ENCODE results near the gene RPL6. TPM values are rescaled to one million over a fixed set of nuclear protein-coding genes. Genes with fewer than 3 reads are reported as not detected.
"Not testable (repeated sequence)": the region's sequence is repeated elsewhere in the genome, so short reads cannot be mapped to it uniquely, and the experiment has no call there.

The RPL6 gene
- total and polyA plus RNA-seq, 7 donors: 1,578 to 2,662 (median 1,962) TPM

- 1% methylated on average over 18 of the region's 18 CpGs for WGBS, 2 donors
- H3K27me3 ChIP-seq: no peaks in the 10 kb centered on the region
- intact Hi-C loops (cut with DNase I): no loop called here
- H3K27ac ChIP-seq: peak overlapping the region; percentile 94 to 98 (median 96)
- no peak for DNase-seq
- peak overlapping the region; percentile 78 to 98 (median 84) for H3K4me3 ChIP-seq
- H3K4me1 ChIP-seq: peaks cover 0 to 44% (median 29%) of the 10 kb centered on the region in 4 donors
- no peaks in the 10 kb centered on the region for H3K9me3 ChIP-seq
- TF ChIP-seq POLR2AphosphoS5 (IDR thresholded peaks at IDR 0.05) (no peak), POLR2A (IDR thresholded peaks at IDR 0.05) (no peak), EP300 (IDR thresholded peaks at IDR 0.05) (no peak), CTCF (IDR thresholded peaks at IDR 0.05) (no peak)
- H3K36me3 ChIP-seq: no peaks in the 10 kb centered on the region
Observed at GRCh38 chr12:112418273-112418607, 8.8 kb upstream of the RPL6 start.

GRCh38 chr12:112415457-112415856 lies 6.1 kb upstream of the RPL6 start:
- H3K4me3 ChIP-seq; intact Hi-C loops (cut with DNase I); H3K9me3 ChIP-seq; H3K27ac ChIP-seq; H3K36me3 ChIP-seq; H3K27me3 ChIP-seq; DNase-seq: not testable (repeated sequence)
- H3K4me1 ChIP-seq: peaks cover 0 to 22% (median 17%) of the 10 kb centered on the region in 4 donors
- 94 to 95% methylated on average over 4 of the region's 4 CpGs for WGBS, 2 donors

- Histone ChIP-seq H3K4me3 (no peak overlapping the region), H3K4me1 (peaks cover 0 to 10% (median 7%) of the 10 kb centered on the region in 4 donors), H3K9me3 (no peaks in the 10 kb centered on the region), H3K36me3 (no peaks in the 10 kb centered on the region), H3K27me3 (no peaks in the 10 kb centered on the region), H3K27ac (no peak overlapping the region)
- no peak for DNase-seq
- intact Hi-C loops (cut with DNase I): no loop called here
- WGBS, 2 donors: 61 to 70% methylated on average over 2 of the region's 2 CpGs
- TF ChIP-seq POLR2AphosphoS5 (IDR thresholded peaks at IDR 0.05): no peak
- no peak for TF ChIP-seq CTCF (IDR thresholded peaks at IDR 0.05)
- no peak for TF ChIP-seq POLR2A (IDR thresholded peaks at IDR 0.05)
- TF ChIP-seq EP300 (IDR thresholded peaks at IDR 0.05): no peak
Observed at GRCh38 chr12:112413855-112414625, 4.6 kb upstream of the RPL6 start.

- H3K4me3 ChIP-seq: peak overlapping the region in 2 of 4 donors; percentile 60 to 69
- H3K36me3 ChIP-seq: peaks cover 7 to 34% (median 28%) of the 10 kb centered on the region in 4 donors
- H3K27me3 ChIP-seq: no peaks in the 10 kb centered on the region
- peak overlapping the region in 3 of 4 donors; percentile 86 to 92 (median 89) for H3K27ac ChIP-seq
- WGBS, 2 donors: 95 to 96% methylated on average over 14 of the region's 14 CpGs
- no peaks in the 10 kb centered on the region for H3K9me3 ChIP-seq
- peaks cover 0 to 26% (median 19%) of the 10 kb centered on the region in 4 donors for H3K4me1 ChIP-seq
- no peak for DNase-seq
- TF ChIP-seq POLR2AphosphoS5 (IDR thresholded peaks at IDR 0.05) (no peak), CTCF (IDR thresholded peaks at IDR 0.05) (no peak), EP300 (IDR thresholded peaks at IDR 0.05) (no peak), POLR2A (IDR thresholded peaks at IDR 0.05) (no peak)
- intact Hi-C loops (cut with DNase I): loop anchor here (5.0 kb wide), 1 partner anchor 568 kb away; the partner anchor contains the start of gene MAPKAPK5
Observed at GRCh38 chr12:112409906-112410244, 470 bp upstream of the RPL6 start.

- Histone ChIP-seq H3K9me3 (no peaks in the 10 kb centered on the region), H3K4me3 (peak overlapping the region; percentile 57 to 69 (median 64)), H3K36me3 (peaks cover 7 to 43% (median 31%) of the 10 kb centered on the region in 4 donors), H3K27ac (peak overlapping the region; percentile 86 to 92 (median 88)), H3K4me1 (peaks cover 0 to 26% (median 19%) of the 10 kb centered on the region in 4 donors), H3K27me3 (no peaks in the 10 kb centered on the region)
- no peak for DNase-seq
- intact Hi-C loops (cut with DNase I): loop anchor here (5.0 kb wide), 1 partner anchor 566 kb away; the partner anchor contains the start of gene MAPKAPK5
- WGBS, 2 donors: 5 to 18% methylated on average over 5 of the region's 5 CpGs
- TF ChIP-seq POLR2A (IDR thresholded peaks at IDR 0.05): no peak
- no peak for TF ChIP-seq EP300 (IDR thresholded peaks at IDR 0.05)
- TF ChIP-seq POLR2AphosphoS5 (IDR thresholded peaks at IDR 0.05): no peak
- no peak for TF ChIP-seq CTCF (IDR thresholded peaks at IDR 0.05)
Observed at GRCh38 chr12:112408621-112409020, 784 bp downstream of the RPL6 start.

GRCh38 chr12:112407683-112408082 lies 1.7 kb downstream of the RPL6 start:
- DNase-seq, H3K4me3 ChIP-seq: not testable (repeated sequence)
- 67 to 83% methylated on average over 6 of the region's 6 CpGs for WGBS, 2 donors

More at GRCh38 chr12:112407683-112408082, 1.7 kb downstream of the RPL6 start:
- intact Hi-C loops (cut with DNase I): loop anchor here (5.0 kb wide), 1 partner anchor 565 kb away; the partner anchor contains the start of gene MAPKAPK5
- H3K9me3 ChIP-seq, H3K27me3 ChIP-seq, H3K27ac ChIP-seq: not testable (repeated sequence)
- Histone ChIP-seq H3K36me3 (peaks cover 7 to 43% (median 31%) of the 10 kb centered on the region in 4 donors), H3K4me1 (peaks cover 0 to 26% (median 19%) of the 10 kb centered on the region in 4 donors)

All from sigmoid colon (tissue), 7 donors.